Mucosa of gallbladder (tissue), 1 donor: ENCODE data around the gene SLC22A23. TPM values are rescaled to one million over a fixed set of nuclear protein-coding genes. Genes with fewer than 3 reads are reported as not detected.

Experiments used
- DNase-seq: peaks from one replicate; pipeline ENCODE4 v3.0.0-alpha.2; 2020; ENCODE audit warnings: low spot score
- total RNA-seq: library from RNA; stranded (reverse); gene quantifications from one replicate; pipeline ENCODE4 v1.2.1, GENCODE V29; 2021
- donor health status: DM: no; HTN: no; CAD: no.

The SLC22A23 gene, protein sequence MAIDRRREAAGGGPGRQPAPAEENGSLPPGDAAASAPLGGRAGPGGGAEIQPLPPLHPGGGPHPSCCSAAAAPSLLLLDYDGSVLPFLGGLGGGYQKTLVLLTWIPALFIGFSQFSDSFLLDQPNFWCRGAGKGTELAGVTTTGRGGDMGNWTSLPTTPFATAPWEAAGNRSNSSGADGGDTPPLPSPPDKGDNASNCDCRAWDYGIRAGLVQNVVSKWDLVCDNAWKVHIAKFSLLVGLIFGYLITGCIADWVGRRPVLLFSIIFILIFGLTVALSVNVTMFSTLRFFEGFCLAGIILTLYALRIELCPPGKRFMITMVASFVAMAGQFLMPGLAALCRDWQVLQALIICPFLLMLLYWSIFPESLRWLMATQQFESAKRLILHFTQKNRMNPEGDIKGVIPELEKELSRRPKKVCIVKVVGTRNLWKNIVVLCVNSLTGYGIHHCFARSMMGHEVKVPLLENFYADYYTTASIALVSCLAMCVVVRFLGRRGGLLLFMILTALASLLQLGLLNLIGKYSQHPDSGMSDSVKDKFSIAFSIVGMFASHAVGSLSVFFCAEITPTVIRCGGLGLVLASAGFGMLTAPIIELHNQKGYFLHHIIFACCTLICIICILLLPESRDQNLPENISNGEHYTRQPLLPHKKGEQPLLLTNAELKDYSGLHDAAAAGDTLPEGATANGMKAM
- total RNA-seq: 46.0 TPM

DNA sequence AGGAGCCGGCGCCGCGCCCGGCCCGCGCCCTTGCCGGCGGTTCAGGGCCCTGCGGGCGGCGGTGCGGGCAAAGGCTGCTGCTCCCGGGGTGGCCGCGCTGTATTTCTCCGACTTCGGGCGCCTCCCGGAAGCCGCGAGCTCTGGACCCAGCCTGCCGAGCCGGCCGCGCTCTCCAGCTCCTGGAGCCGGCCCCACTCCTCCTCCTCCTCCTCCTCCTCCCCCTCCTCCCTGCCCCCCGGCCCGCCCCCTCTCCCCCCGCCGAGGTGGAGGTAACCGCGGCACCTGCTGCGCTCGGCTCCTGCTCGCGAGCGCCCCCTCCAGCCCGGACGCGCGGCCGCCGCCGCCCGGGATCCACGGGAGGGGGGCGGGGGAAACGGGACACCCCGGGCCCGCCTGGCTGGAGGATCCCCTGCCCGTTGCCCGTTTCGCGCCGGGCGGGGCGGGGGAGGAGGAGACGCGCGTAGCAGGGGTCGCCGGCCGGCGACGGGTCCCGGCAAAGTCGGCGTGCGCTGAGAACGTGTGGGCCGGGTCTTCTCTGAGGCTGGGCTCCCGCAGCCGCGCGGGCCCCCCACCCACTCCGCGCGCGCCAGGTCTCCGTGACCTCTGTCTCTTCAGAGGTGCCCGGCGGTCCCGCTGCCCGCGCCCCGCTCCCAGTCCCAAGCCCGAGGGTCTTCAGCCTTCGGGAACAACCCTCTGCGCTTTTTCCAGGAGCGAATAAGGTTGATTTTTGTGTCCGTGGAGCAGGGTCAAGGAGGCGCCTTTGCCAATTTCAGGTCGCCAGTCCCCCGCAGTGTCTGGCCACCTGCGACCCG lies at the start of gene SLC22A23:
Gene SLC22A23 (minus strand): TSS at position 153 of the 812 bp plus-strand sequence. CDS start 491 bp downstream, outside the sequence.
- DNase-seq: peak; percentile 76

DNA sequence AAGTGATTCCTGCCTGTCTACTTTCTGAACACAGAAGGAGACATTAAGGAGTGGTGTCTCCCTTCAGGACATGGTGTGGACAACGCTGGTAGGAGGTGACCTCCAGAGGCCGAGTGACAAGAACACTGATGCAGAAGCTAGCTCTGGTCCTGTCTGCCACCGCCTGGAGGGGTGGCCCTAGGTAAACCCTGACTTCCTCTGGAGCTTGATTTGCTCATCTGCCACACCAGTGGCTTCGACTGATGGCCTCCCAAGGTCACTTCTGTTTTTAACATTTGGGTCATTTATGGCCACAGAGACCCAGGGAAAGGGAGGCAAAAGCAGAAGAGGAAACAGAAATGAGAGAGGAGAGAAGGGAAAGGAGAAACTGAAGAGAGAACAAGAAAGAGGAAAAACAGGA lies 49.4 kb upstream of the SLC22A23 start:
- no peak for DNase-seq

DNA sequence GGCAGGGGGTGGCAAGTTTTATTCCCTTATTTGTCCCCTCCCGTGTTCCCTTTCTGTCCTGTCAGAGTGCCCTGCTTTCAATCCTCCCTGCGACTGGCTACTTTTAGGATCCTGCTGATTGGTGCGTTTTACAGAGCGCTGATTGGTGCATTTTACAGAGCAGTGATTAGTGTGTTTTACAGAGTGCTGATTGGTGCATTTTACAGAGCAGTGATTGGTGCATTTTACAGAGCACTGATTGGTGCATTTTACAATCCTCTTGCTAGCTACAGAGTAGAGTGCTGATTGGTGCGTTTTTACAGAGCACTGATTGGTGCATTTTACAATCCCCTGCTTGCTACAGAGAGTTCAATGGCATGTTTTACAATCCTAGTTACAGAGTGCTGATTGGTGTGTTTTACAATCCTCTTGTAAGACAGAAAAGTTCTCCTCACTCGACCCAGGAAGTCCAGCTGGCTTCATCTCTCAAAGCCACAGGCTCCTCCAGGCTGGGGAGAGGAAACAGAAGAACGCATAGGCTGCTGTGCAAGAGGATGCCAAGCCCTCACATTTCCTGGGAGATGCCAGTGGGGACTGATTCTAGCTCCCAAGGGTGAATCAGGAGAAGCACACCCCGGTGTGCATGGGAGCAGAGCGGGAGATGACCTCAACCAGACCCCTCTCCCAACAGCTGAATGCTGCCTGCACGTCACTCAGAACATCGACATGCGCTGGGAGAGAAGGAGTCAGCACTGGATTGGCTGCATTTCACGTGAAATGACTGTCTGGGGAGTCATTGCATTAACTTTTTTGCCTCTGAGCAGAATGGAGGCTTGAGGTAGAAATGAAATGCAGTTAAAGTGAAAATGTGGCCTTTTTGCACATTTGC lies 48.3 kb upstream of the SLC22A23 start:
- DNase-seq: no peak

DNA sequence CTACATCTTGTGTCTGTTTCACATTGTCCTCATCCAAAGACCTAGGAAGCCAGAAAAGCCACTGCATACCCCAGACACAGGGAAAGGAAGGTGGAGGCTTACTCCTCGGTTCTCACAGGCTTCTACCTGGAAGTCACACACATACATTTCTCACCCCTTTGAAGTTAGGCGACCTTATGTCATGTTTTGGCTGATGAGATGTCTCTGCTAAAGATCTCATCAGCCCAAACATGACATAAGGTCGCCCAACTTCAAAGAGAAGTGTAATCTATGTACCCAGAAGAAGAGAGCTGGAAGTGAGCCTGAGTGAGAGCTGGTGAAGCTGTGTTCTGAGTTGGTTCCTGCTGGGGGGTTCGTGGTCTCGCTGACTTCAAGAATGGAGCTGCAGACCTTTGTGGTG lies 47.5 kb upstream of the SLC22A23 start:
- DNase-seq: no peak

- DNase-seq: no peak
Observed at GRCh38 chr6:3501826-3502500, 45.1 kb upstream of the SLC22A23 start.

- no peak for DNase-seq
Observed at GRCh38 chr6:3500262-3501014, 43.6 kb upstream of the SLC22A23 start.

DNA sequence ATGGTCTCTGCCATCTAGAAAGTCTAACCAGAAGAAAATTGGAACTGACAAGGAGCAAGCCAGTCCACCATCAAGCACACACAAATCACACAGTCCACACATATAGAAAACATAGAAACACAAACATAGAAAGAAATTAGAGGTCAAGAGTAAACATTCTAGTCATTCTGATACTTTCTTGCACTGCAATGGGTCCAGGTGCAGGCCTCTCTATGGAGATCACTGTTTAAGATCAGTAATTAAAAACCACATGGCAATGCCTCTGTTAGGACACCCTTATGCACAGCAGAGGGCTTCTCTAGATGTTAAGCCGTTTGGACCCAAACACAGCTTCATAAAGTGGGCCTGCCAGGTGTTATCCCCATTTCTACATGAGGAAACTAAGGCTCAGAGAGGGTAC lies 42.8 kb upstream of the SLC22A23 start:
- no peak for DNase-seq

GRCh38 chr6:3496395-3496794 lies 39.5 kb upstream of the SLC22A23 start:
- no peak for DNase-seq

DNA sequence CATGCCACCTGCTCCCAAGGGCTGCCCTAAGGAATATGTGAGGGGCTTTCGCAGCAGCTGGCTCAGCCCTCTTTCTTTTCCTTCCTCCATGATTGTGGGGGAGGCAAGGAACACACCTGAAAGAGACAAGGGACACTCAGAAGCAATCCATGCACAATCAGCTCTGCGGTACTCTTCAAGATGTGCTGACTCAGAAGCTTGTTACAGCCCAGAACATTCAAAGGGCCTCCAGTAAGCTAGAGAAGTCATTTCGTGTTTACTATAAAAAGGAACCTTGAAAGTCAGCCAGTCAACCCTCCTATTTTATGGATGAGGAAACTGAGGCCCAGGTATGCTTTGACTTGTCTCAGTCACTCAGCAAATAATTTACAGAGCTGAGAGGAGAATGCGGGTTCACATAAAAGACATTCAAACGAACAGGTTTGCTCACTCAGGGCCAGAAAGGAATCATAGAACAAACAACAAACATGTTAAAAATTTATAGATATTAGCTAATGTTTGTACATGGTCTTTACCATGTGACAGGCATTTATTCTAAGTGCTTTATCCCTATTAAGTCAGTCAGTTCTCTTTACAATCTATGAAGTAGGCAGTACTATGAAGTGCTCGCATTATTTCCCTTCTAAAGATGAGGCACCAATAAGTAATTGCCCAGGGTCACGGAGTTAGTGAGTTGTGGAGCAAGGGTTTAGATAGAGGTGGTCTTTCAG lies 37.7 kb upstream of the SLC22A23 start:
- no peak for DNase-seq

GRCh38 chr6:3490625-3490980 lies 33.8 kb upstream of the SLC22A23 start:
- DNase-seq: no peak

GRCh38 chr6:3489961-3490624 lies 33.2 kb upstream of the SLC22A23 start:
- DNase-seq: no peak

DNA sequence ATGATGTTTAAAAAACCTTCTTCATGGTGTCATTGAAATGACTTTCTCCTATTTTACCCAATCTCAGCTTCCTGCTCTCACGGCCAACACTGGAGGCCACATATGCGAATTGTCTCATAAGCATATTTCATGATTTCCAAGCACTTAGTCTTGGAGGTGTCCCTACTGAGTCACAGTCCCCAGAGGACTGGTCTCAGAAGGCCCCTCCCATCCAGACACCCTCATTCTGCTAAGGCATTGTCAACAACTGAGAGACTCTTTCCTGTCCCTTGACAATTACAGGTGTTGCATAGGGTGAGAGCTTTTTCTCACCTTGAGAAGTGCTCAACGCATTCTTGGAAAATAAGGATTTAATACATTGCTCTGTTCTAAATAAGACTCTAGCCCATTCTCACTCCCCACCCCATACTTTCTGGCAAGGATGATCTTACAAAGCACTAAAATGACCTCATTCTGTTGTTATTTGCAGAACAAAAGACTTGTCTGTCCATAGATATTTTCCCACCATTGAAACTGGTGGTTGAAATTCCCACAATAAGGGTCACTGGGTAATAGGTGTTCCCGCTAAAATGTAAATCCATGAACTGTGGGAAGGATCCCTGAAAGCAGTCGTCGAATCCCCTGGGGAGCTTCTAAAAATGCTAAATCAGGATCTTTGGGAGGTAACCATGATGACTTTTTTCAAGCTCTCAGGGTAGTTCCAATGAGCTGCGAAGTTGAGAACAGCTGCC lies 32.3 kb upstream of the SLC22A23 start:
- no peak for DNase-seq

DNA sequence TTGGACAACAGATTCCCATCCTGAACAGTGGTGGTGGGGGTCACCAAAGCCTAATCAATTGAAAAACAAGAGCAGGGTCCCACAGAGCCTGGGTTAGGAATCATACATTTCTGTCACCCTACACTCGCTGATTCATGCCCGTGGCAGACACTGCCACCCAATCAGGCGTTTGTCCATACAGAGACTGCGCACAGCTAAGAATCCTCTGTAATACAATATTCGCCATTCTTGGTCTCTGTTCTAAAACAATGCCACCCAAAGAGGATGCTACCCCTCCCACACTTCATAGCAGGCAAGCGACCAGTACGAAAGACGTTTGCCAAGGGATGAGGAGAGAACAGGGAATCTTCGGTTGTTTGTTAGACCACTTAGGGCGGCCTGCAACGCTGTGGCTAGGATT lies 28.1 kb upstream of the SLC22A23 start:
- no peak for DNase-seq

- no peak for DNase-seq
Observed at GRCh38 chr6:3484192-3484591, 27.3 kb upstream of the SLC22A23 start.

GRCh38 chr6:3483675-3484074 lies 26.8 kb upstream of the SLC22A23 start:
- no peak for DNase-seq

DNA sequence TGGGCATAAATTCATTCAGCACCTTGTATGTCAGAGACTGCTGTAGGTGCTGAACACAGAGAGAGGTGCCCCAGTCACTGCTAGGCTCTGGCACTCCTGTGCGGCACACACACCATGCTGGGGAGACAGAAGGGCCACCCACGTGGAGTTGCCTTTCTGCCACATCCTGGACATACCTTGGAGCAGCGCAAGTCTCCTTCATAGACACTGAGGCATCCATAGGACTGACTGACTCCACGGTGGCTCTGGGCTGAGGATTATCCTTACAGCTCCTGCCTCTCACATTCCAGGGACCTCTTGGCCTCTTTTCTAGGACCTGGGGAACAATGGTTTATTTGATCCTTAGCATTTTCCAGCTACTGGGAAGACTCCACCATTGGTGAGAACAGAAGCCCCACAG lies 26.0 kb upstream of the SLC22A23 start:
- no peak for DNase-seq

- DNase-seq: no peak
Observed at GRCh38 chr6:3481640-3482039, 24.8 kb upstream of the SLC22A23 start.

GRCh38 chr6:3480009-3480408 lies 23.2 kb upstream of the SLC22A23 start:
- no peak for DNase-seq
